Measurements from ENCODE around the gene PDZD2. TPM values are rescaled to one million over a fixed set of nuclear protein-coding genes. Genes with fewer than 3 reads are reported as not detected.

The PDZD2 gene
- total RNA-seq, 4 donors from 2014 or later, result 6.2 to 21.4 (median 11.8) TPM

- TF ChIP-seq CTCF (IDR thresholded peaks at IDR 0.05), result no peak
- intact Hi-C loops (cut with DNase I; ENCODE audit: low total_unique reads), result no loop called here
- Histone ChIP-seq H3K4me1 (no peaks in the 10 kb centered on the region), H3K4me3 (no peak overlapping the region), H3K36me3 (no peaks in the 10 kb centered on the region), H3K27ac (no peak overlapping the region), H3K27me3 (no peaks in the 10 kb centered on the region), H3K9me3 (no peaks in the 10 kb centered on the region)
- no peak for DNase-seq
Observed at GRCh38 chr5:31664566-31664965, 25.6 kb downstream of the PDZD2 start.

GRCh38 chr5:31671339-31671741 lies 32.4 kb downstream of the PDZD2 start:
- Histone ChIP-seq H3K4me3 (no peak overlapping the region), H3K9me3 (no peaks in the 10 kb centered on the region), H3K4me1 (no peaks in the 10 kb centered on the region), H3K27me3 (no peaks in the 10 kb centered on the region), H3K36me3 (no peaks in the 10 kb centered on the region), H3K27ac (no peak overlapping the region)
- DNase-seq, result no peak
- TF ChIP-seq POLR2A (IDR thresholded peaks at IDR 0.05) (no peak), CTCF (IDR thresholded peaks at IDR 0.05) (no peak)
- intact Hi-C loops (cut with DNase I; ENCODE audit: low total_unique reads), result no loop called here

DNA sequence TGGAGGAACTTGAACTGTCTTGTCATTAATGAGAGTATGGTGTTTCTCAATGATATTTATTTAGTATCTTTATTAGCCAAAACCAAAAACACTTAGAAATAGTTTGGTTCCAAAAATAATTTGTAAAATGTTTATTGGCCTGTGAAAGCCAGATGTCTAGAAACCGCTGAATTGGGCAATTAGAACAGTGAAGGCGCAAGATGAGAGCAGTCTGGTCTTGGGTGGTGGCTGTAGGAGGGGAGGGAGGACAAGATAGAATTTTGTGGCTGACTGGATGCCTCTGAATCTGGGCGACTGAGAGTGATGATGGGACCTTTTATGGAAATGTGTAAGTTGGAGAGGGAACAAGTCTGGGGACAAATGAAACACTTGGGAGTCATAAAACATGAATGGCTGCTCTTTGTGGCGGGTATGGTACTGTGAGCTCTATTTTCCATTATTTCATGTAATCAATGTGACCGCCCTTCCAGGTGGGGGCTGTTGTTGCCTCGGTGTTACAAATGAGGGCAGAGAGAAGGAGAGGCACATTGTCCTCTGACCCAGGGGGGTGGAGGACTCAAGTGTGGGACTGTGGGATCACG lies 35.5 kb downstream of the PDZD2 start:
- H3K4me1 ChIP-seq, result no peaks in the 10 kb centered on the region
- H3K27me3 ChIP-seq, result no peaks in the 10 kb centered on the region
- H3K36me3 ChIP-seq, result no peaks in the 10 kb centered on the region
- no peaks in the 10 kb centered on the region for H3K9me3 ChIP-seq
- peak in 1 of 2 donors; percentile 25 for DNase-seq
- H3K27ac ChIP-seq, result no peak overlapping the region
- no peak for TF ChIP-seq POLR2A (IDR thresholded peaks at IDR 0.05)
- no peak overlapping the region for H3K4me3 ChIP-seq
- intact Hi-C loops (cut with DNase I; ENCODE audit: low total_unique reads), result no loop called here

DNA sequence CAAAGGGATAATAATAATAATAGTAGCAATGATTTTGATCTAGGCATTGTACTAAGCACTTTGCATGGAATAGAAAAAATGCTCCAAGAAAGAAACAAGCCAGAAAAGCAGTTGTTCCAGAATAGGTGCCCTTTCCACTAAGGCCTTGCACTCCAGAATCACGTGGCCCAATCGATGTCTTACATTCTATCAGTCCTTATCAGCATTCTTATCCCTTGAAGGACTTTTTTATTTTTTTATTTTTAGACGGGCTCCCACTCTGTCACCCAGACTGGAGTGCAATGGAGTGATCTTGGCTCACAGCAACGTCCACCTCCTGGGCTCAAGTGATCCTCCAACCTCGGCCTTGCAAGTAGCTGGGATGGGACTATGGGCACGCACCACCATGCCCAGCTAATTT lies 36.5 kb downstream of the PDZD2 start:
- TF ChIP-seq CTCF (IDR thresholded peaks at IDR 0.05), result no peak
- TF ChIP-seq POLR2A (IDR thresholded peaks at IDR 0.05), result no peak
- intact Hi-C loops (cut with DNase I; ENCODE audit: low total_unique reads), result no loop called here
- Histone ChIP-seq H3K4me3 (no peak overlapping the region), H3K9me3 (no peaks in the 10 kb centered on the region), H3K27ac (no peak overlapping the region), H3K4me1 (no peaks in the 10 kb centered on the region), H3K27me3 (no peaks in the 10 kb centered on the region), H3K36me3 (no peaks in the 10 kb centered on the region)
- DNase-seq, result no peak

DNA sequence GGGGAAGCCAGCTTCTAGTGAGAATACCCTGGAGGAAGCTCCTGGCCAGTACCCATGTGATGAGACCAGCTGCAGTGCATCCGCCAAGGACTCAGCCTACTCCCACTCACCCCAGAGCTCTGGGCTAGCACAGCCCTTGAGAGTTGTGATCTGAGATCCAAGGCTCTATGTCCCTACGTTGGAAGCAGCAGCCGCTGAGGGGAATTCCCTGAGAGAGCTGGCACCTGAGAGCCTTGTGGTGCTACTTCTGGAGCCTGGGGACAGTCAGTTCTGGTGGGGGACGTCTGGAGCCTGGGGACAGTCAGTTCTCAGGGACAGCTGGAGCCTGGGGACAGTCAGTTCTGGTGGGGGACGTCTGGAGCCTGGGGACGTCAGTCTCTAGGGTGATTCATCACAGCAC lies 39.2 kb downstream of the PDZD2 start:
- H3K27me3 ChIP-seq, result no peaks in the 10 kb centered on the region
- H3K27ac ChIP-seq, result no peak overlapping the region
- H3K4me1 ChIP-seq, result no peaks in the 10 kb centered on the region
- no peak overlapping the region for H3K4me3 ChIP-seq
- no peaks in the 10 kb centered on the region for H3K9me3 ChIP-seq
- intact Hi-C loops (cut with DNase I; ENCODE audit: low total_unique reads), result no loop called here
- no peak for DNase-seq
- TF ChIP-seq CTCF (IDR thresholded peaks at IDR 0.05) (no peak), POLR2A (IDR thresholded peaks at IDR 0.05) (no peak)
- no peaks in the 10 kb centered on the region for H3K36me3 ChIP-seq

GRCh38 chr5:31680528-31680927 lies 41.6 kb downstream of the PDZD2 start:
- TF ChIP-seq POLR2A (IDR thresholded peaks at IDR 0.05), result no peak
- no peak for TF ChIP-seq CTCF (IDR thresholded peaks at IDR 0.05)

More at GRCh38 chr5:31680528-31680927, 41.6 kb downstream of the PDZD2 start:
- intact Hi-C loops (cut with DNase I; ENCODE audit: low total_unique reads), result no loop called here
- Histone ChIP-seq H3K4me3 (no peak overlapping the region), H3K4me1 (no peaks in the 10 kb centered on the region), H3K9me3 (no peaks in the 10 kb centered on the region), H3K27ac (no peak overlapping the region), H3K27me3 (no peaks in the 10 kb centered on the region), H3K36me3 (no peaks in the 10 kb centered on the region)
- DNase-seq, result no peak
